NCI-H748 treated with DMSO at 0.1 percent for 48 hours (cell line): Measurements from ENCODE around the gene TRABD2B.

Experiments
- DNase-seq: peaks from one replicate; lab custom pipeline; 2025; lab: John Stamatoyannopoulos, UW

TRABD2B gene

DNA sequence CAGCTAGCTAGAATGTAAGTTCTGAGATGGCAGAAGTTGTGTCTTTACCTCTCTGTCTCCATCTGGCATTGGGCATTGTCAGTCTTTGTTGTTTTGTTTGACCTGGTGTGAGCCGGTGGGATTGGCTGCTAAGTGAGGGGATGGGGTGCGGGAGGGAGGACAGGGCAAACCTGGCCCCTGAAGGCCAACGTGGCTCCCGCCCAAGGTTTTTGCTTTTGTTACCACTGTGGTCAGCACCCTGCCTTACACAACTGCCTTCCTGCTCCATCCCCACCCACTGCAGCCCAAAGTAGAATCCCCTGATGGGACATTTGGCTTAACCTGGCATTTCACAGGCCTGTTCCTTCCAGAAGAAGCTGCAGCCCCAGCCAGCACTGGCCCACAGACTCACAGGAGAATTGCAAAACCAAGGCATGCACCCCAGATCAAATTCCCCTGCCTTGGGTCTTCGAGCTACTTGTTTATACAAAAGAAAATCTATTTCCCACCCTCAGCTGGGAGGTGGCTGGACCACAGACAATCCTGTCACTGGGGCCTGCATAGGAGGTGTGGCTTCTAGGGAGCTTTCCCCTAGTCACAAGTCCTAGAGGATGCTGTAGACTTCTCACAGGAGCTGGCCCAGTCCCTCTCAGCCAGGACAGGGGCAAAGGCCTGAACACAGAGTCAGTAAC is 147.5 kb downstream of the TRABD2B start:
- no peak for DNase-seq

DNA sequence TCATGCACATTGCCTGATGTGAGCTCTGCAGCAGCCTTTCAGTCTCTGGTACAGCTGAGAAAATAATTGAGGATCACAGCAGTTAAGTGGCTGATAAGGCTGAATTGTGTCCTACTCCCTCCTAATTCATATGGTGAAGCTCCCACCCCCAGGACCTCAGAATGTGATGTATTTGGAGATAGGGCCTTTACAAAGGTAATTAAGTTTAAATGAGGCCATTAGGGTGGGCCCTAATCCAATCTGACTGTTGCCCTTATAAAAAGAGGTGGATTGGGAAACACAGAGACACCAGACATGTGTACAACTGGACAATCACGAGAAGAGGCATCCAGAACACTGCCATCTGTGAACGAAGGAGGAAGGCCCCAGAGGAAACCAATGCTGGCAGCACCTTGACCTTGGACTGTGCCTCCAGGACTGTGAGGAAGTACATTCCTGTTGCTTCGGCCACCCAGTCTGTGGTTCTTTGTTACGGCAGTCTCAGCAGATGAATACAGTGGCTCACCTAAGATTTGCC is 148.1 kb downstream of the TRABD2B start:
- DNase-seq, result no peak

DNA sequence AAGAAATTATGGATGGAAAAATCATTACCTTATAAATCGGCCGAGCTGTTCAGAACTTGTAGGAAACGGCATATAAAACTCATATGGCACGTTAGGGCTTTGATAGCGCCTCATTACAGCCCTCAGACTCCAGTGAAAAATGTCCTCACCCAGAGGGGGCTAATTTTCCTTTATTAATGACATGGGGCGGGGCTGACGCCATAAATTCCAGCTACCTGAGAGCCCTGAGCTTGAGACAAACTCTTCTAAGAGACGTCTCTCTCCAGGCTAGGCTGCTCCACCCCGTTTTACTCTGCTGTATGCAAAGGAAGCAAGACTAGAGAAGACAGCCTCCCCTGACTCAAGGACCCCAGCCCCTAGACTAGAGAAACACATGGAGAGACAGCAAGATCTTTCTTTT is 149.4 kb downstream of the TRABD2B start:
- DNase-seq, result no peak

DNA sequence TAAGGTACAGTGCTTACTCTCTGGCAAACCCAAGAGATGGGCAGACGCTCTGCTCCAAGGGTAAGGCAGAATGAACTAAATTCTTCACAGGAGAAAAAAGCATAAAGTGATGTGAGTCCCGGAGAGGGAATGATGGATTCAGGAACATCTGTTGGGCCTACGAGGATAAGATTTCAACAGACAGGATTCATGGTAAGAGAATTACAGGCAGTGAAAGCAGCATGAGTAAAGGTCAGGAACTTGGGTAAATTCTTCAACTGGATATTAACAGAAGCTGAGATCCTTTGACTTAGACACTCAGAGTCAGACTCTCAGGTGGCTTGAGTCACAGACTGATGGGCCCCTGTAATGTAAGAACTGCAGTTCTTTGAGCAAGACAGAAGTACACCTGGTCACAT is 152.6 kb downstream of the TRABD2B start:
- no peak for DNase-seq

DNA sequence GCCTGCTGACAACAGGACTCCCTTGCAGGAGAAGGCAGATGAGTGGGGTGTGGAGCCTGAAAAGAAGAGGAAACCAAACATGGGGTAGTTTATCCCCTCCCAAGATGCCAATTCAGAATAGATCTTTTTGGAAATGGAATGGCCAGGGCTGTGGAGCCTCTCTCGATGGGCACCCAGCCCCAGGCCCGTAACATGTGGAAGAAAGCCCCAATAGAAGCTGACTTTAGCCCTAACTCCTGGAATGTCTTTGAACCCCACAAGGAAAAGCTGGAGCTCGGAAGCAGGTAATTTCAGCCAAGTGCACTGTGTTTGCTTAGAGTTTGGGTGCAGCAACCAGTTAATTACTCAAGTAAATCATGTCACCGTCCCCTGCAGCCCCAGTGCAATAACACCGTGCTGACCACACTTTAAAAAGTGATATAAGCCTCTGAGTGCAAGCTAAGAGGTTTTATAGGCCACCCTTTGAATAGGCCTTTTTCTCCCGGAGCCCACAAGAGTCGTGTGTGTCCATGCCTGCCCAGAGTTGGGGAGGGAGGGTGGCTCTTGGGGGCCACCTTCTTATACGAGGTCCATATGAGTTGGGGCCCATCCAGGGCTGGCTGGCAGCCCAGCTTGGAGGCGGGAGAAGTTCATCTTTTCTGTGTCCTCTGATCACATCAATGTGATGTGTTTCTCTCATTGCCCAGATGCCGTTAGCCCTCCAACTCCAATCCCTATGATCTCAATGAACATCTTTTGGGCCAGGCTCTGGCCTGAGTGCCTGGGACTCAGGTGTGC is 153.2 kb downstream of the TRABD2B start:
- no peak for DNase-seq

DNA sequence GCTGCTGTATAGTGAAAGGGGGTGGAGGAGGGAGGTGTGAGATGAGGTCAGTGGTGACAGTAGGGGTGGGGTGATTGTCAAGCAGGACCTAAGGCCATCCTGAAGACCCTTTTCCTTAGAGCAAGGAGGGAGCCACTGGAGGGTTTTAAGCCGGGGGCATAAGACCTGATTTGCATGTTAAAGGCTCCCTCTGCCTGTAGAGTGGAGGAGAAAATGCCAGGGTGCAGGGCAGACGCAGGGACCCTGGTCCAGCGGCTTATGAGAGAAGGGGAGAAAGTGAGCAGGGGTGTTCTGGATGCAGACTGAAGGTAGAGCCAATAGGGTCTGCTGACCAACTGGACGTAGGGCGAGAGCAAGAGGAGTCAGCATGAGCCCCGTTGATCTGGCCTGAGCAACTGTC is 154.1 kb downstream of the TRABD2B start:
- no peak for DNase-seq

DNA sequence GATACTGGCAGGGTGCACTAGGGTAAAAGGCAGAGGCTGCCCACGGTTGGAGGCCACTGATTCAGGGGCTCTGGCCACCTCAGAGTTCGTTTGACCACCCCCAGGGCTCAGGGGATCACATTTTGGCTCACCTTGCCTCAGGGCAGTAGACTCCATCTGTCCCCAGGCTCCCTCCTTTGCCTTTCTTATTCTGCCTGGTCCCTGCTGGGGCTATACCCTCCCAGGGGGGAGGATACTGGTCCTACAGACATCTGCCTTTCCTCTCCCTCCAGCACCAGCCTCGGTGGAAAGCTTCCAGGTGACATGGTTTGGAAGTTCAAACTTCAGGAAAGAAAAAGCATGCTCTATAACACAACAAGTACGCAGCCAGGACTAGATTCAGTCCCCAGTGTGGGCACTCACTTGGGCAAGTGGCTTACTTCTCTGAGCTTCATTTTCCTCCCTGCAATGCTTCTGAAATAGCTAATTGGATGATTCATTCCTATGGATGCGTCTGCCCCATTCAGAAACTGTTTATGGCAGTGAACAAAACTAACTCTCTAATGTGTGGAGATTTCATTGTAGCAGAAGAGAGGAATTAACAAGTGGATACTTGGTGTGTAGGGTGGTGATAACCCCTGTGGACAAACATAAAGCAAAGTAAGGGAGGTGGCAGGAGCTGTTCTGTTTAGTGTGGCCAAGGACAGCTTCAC is 154.8 kb downstream of the TRABD2B start:
- no peak for DNase-seq

DNA sequence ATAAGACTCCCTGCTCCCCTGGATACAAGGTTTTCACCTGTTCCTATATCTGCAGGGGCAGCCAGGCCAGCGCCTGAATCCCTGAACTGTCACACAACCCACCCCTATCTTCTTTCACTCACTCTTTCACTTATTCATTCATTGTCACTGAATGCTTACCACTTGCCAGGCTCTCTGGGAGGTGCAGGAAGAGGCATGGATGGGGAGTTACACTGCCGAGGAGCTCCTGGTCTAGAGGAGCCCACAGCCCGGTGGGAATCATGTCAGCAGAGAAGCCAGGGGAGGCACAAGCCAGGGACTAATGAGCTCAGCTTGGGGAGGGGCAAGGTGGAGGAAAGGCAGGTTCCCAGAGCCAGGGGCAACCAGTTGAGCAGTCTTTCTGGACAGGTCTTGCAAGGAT is 155.8 kb downstream of the TRABD2B start:
- DNase-seq, result no peak

DNA sequence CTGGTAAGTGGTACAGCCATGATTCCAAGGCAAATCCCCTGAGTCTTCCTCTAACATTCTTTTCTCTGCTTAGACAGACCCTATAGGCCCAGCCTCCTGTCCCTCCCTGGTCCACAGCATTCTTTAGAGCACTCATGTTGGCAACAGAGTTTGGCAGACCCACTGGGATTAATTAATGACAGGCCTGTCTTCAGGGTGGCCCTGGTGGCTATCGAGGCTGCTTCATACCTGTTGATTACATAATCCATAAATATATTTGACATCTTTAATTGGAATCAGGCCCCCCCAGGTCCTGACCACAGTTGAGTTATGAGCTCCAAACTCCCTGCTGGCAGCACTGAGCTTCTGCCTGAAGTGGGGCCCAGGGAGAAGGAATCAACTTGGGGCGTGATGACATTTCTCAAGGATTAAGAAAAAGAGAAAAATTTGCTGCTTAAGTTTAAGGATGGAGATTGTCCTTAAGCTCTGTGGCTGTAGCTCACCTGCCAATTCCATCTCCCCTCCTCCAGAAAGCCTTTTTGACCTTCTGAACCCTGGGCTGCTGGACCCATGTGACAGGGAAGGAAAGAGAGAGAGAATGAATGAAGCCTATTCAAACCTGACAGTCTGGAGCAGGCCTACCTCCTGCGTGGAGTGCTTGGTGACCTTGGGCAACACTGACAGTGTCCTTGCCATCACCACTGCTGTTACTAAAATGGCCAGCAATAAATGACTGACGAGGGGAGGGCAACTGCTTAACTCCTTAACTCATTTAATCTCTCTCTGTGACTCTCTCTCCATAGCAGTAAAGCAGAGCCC is 156.6 kb downstream of the TRABD2B start:
- DNase-seq, result no peak

DNA sequence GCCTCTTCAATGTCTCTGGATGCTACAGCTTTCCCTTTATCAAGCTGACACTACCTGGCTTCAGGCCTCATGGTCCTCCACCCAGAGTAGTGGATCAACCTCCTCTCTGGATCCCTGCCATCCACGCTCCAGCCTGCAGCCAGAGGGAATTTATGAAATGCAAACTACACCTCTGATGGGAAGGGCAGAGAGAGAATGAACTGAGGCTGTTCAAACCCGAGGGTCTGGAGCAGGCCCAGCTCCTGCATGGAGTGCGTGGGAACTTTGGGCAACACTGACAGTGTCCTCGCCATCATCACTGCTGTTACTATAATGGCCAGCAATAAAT is 157.8 kb downstream of the TRABD2B start:
- no peak for DNase-seq

DNA sequence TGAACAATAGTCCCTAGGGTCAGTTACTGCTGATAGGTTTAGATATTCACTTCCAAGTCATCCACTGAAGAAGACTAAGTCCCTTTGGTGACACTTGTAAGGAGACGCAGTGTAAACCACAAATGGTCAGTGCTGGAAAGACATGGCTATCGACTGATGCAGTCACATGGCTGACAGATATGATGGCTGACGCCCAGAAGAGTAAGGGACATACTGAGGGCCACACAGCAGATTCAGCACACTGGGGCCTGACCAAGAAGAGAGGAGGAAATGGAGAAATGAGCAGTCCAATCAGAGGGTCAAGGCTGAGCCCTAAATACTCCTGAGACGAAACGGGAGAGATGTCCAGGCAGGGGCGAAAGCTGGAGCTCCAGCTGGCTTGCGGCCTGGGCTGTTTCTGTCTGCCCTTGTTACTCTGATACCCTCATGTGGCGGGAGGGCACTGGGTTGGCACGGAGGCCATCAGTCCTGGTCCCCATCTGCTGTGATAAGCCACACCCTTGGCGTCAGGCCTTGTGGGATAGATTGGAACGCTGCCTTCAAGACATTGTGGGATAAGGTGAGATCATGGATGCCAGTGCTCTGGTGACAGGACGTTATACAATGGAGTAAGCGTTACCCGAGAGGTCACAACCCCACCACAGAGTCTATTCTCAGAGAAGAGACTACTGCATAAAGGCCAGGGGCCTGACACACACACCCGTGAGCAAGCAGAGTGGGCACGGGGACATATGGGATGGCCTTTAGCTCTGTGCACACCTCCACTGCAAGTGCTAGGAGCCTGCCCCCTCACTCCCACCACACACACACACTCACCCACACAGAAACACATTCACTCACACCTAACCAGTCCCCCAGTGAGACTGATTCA is 158.4 kb downstream of the TRABD2B start:
- no peak for DNase-seq

DNA sequence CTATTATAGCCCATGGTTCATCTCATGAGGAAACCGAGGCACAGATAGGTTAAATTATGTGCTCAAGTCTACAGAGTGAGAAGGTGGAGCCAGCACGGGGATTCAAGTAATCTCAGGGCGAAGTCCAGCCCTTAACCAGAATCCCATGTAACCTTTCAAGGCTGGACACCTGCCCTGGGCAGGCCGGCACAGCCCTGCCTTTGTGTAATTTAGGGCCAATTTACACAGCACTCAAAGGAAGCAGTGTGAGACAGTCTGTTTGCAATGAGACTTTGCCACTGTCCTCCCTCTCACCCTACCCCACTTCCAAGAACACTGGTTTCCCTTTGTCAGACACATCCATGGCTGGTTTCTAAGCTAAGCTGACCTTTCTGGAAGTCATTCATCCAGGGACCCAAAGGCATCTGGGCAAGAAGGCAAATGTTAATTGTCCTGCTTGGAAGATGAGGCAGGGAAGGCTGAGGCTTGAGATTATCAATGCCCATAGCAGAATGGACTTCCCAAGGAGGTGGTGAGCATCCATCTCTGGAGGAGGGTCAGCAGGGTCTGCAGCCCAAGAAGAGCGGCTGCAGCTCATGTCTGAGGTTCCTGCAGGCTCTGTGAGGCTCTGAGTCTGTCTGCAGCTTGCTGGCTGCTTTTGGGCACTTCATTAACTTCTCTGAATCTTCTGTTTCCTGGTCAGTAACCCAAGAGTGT is 159.2 kb downstream of the TRABD2B start:
- no peak for DNase-seq

DNA sequence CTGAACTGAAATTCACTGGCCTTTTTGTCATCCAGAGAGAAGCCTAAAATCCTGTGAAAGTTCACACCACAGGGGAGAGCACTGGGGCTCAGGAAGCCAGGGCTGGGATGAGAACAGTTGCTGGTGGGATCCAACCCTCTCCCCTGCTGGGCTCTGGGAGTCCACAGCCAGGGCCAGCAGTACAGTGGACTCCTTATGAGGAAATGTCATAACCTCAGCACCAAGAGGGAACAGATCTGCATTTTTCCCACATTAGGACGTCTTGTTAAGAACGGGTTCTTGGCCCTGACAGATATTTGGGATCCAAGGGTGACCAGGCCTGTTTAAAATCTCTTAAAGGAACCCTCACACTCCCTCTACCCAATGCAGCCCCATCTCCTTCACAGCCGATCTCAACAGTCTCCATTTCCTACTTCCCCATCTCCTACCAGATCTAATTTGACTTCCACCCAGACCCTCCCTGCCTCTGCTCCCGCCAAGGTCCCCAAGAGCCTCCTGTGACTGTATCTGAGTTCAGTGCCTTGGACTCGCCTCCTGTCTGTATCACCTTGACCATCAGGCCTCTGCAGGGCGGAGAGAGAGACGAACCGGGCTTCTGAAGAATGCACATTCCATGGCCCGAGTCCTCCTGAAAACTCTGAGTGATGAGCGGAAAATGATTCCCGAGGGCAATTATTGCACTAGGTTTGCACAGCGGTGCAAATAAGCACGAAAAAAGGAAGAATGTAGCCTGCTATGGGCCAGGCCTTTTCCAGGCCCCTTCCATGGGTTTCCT is 159.9 kb downstream of the TRABD2B start:
- no peak for DNase-seq

DNA sequence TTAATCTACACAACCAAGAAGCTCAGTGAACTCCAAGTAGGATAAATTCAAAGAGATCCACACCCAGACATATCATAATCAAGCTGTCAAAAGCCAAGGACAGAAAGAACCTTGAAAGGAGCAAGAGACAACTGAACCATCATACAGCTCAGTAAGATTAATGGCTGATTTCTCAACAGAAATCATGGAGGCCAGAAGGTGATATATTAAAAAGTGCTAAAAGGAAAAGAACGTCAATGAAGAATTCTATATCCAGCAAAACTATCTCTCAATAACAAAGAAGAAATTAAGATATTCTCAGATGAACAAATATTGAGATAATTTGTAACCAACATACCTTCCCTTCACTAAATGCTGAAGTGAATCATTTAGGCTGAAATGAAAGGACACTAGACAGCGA is 161.8 kb downstream of the TRABD2B start:
- no peak for DNase-seq

DNA sequence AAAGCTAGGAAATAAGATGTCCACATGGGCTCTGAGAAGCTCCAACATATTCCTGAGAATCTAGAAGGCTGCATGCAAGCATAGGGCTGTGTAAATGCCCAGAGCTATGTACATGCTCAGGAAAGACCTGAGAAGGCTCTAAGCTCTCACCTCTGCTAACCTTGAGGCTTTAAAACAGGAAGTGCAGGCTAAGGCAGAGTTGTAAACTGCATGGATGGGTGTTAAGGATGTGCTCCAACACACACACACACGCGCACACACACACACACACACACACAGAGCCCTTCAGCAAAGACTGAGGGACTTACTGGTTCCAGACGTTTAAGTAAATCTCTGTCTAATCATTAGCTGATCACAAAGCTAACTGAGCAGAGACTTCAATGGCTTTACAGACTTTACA is 162.9 kb downstream of the TRABD2B start:
- no peak for DNase-seq

DNA sequence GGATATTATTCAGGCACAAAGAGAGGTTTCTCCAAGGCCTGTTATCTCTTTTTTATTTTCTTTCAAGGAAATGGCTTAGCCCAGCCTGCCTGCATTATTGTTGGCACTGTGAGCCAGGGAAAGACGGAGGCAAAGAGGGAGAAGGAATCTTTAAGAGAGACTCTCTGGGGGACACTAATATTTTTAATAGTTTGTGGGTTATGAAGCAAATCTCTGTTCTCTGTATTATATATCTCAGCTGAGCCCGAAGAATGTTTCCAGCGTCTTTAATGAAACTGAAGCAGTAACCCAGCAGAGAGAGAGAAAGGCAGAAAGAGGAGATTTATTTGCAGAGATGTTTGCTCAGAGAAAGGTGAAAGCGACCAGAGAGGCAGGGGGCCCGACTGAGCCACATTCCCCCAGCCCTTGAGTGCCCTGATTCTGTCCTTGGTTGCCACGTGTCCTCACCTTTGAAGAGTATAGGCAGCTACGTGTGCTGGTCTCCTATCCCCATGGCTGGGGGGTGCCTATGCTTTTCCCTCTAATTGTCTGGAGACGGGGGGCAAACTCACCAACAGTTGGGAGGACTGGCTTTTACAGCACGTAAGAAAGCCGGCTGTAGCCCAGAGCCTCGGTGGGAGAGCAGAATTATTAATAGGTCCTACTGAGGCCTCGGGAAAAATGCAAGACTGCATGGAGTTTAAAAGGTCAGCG is 166.4 kb downstream of the TRABD2B start:
- no peak for DNase-seq

DNA sequence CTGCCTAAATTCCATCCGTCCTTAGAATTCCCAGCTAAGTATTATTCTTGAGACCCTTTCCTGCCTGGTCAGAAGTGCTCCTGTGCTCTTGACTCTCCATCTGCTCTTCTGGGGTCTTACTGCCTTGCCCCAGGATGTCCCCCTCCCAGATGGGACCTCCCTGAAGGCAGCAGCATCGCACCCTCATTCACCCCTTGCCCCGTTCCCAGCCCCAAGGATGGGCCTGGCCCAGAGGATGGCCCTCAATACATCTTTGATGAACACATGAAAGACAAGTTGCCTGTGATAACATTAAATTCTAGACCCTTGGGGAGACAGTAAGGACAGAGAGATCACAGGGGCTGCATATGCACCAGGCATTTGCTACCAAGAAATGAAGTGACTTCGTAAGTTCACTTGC is 167.2 kb downstream of the TRABD2B start:
- no peak for DNase-seq

DNA sequence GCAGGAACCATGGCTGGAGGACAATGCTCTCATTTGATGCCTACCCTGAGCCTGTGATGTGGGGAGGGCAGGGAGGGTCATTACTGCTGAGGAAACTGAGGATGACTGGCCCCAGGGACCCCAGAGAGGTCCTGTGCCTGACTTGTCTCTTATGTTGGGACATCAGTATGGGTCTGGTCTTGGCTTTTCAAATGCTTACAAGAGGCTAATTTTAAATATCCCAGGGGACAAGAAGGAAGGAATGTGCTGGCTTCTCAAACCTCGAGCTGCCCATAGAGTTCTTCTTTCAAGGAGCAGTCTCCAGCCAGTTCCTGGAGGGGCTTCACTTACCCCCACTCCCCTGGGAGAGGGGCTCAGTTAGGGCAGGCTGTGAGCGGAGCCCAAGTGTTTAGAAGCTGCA is 168.2 kb downstream of the TRABD2B start:
- DNase-seq, result no peak

DNA sequence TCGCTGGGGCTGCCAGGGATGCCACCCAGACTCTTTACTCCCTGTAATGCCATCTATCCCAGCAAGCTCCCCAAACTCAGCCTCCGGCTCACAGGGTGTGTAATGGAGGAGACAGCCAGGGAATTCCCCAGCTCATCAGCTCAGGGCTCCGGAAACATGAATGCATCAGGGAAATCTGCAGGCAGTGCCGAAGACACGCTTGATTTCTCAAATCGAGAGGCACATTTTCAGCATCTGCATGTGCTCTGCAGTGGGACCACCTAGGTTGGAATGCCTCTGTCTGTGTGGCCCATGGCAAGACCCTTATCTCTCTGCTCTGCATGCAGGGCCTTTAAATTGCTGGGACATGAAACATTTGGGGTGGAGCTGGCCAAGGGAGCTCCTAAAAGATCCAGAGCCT is 170.1 kb downstream of the TRABD2B start:
- no peak for DNase-seq
